Astrocyte (in vitro differentiated cells and primary cell): Measurements from ENCODE around the gene CRTAP. TPM values are rescaled to one million over a fixed set of nuclear protein-coding genes. Genes with fewer than 3 reads are reported as not detected.

Experiments
- DNase-seq: peaks from one replicate; pipeline ENCODE4 v3.0.0-alpha.2; 2010; ENCODE audit warnings: low read depth
- FAIRE-seq: peaks from 2 replicates; lab custom pipeline; 2011; peaks lifted over from hg19 to GRCh38; lab: Jason Lieb, UNC
- H2AFZ ChIP-seq: 2 replicates; pipeline ENCODE4 v1.6.0; 2012; ENCODE audit warnings: low read depth, low read length, inconsistent platforms
- H3K27ac ChIP-seq: 2 replicates; pipeline ENCODE4 v1.5.1; 2011; ENCODE audit warnings: low read depth, low read length, inconsistent platforms
- H3K27me3 ChIP-seq: 2 replicates; pipeline ENCODE4 v1.6.0; 2011; ENCODE audit warnings: low read length, inconsistent platforms; ENCODE audit not compliant: insufficient read depth
- H3K36me3 ChIP-seq: 2 replicates; pipeline ENCODE4 v1.5.1; 2011; ENCODE audit warnings: low read length, inconsistent platforms; ENCODE audit not compliant: insufficient read depth
- H3K4me1 ChIP-seq: 2 replicates; pipeline ENCODE4 v1.5.1; 2011; ENCODE audit warnings: low read length, inconsistent platforms; ENCODE audit not compliant: insufficient read depth
- H3K4me2 ChIP-seq: 2 replicates; pipeline ENCODE4 v1.6.0; 2012; ENCODE audit warnings: low read length, inconsistent platforms
- H3K4me3 ChIP-seq: 2 replicates; pipeline ENCODE4 v1.5.1; 2011; ENCODE audit warnings: low read depth, mild to moderate bottlenecking, low read length, inconsistent platforms; ENCODE audit not compliant: insufficient read depth
- H3K79me2 ChIP-seq: 2 replicates; pipeline ENCODE4 v1.6.0; 2012; ENCODE audit warnings: mild to moderate bottlenecking, low read length, inconsistent platforms; ENCODE audit not compliant: insufficient read depth
- H3K9ac ChIP-seq: 2 replicates; pipeline ENCODE4 v1.6.0; 2012; ENCODE audit warnings: mild to moderate bottlenecking, low read length, inconsistent platforms
- H3K9me3 ChIP-seq: 2 replicates; pipeline ENCODE4 v1.5.1; 2012; ENCODE audit warnings: low read depth, mild to moderate bottlenecking, low read length, inconsistent platforms; ENCODE audit not compliant: insufficient read depth
- H4K20me1 ChIP-seq: 2 replicates; pipeline ENCODE4 v1.6.0; 2012; ENCODE audit warnings: low read length, inconsistent platforms; ENCODE audit not compliant: insufficient read depth
- H3K27ac Mint-ChIP-seq: one replicate; pipeline ENCODE4 v1.8.0; 2021; ENCODE audit warnings: mild to moderate bottlenecking, mixed read lengths; ENCODE audit not compliant: unreplicated experiment
- H3K27me3 Mint-ChIP-seq: one replicate; pipeline ENCODE4 v1.8.0; 2021; ENCODE audit warnings: low read depth, mixed read lengths; ENCODE audit not compliant: unreplicated experiment
- H3K36me3 Mint-ChIP-seq: one replicate; pipeline ENCODE4 v1.8.0; 2021; ENCODE audit warnings: low read depth, mixed read lengths; ENCODE audit not compliant: unreplicated experiment
- H3K4me1 Mint-ChIP-seq: one replicate; pipeline ENCODE4 v1.8.0; 2021; ENCODE audit warnings: low read depth, mixed read lengths; ENCODE audit not compliant: unreplicated experiment
- H3K4me3 Mint-ChIP-seq: one replicate; pipeline ENCODE4 v1.8.0; 2021; ENCODE audit warnings: mild to moderate bottlenecking, moderate library complexity, mixed read lengths; ENCODE audit not compliant: unreplicated experiment
- H3K9me3 Mint-ChIP-seq: one replicate; pipeline ENCODE4 v1.8.0; 2021; ENCODE audit warnings: mild to moderate bottlenecking, mixed read lengths; ENCODE audit not compliant: unreplicated experiment
- EZH2 ChIP-seq: IDR thresholded peaks from 2 replicates; pipeline ENCODE4 v1.6.1; 2012; ENCODE audit warnings: mild to moderate bottlenecking, low read length, inconsistent platforms; ENCODE audit not compliant: insufficient read depth
- total RNA-seq: library from RNA; stranded (reverse); gene quantifications from 2 replicates; pipeline ENCODE4 v1.2.1, GENCODE V29; 2021
- TF ChIP-seq, protein P1 (sequence below): IDR thresholded peaks from 2 replicates; pipeline ENCODE4 v1.5.1; 2011; ENCODE audit warnings: low read depth, mild to moderate bottlenecking, inconsistent platforms, low read length, moderate library complexity; ENCODE audit not compliant: insufficient read depth

CRTAP gene
- total RNA-seq, 1 donor from 2014 or later: 145 TPM

DNA sequence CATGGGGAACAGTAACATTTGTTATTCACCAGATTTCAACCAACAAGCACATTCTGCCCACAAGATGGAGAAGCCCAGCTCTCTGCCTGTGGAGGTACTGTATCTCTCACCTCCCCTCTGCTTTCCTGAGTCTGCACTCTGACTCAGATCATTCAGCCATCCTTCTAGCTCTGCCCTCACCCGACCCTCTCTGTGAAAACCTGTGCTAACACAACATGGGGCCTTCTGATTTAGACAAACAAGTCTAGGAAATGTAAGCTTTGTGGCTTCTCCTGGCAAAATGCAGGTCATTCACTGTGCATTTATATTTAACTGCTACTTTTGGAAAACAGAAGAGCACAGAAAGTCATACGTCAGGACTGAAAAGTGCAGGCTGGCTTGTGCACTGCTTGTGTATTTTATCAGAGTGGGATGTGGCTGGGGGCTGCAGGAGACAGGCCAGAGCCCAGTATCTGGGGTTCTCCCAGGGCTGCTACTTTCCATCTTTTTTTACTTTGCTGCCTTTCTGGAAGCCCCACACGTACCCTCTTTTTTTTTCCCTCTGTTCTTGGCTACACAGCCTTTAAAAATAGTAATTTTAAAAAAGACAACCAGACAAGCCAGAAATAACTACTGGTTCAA lies 54.0 kb downstream of the CRTAP start:
- Histone ChIP-seq H3K27me3 (no peaks in the 10 kb centered on the region), H3K9ac (no peak overlapping the region), H3K36me3 (no peaks in the 10 kb centered on the region), H3K4me3 (no peak overlapping the region), H4K20me1 (no peaks in the 10 kb centered on the region), H3K27ac (no peak overlapping the region), H2AFZ (peak overlapping the region; percentile 22), H3K9me3 (no peaks in the 10 kb centered on the region), H3K4me2 (no peak overlapping the region), H3K4me1 (peaks cover 4% of the 10 kb centered on the region), H3K79me2 (no peaks in the 10 kb centered on the region)
- FAIRE-seq: no peak
- Mint-ChIP-seq H3K36me3 (no peaks in the 10 kb centered on the region), H3K9me3 (no peaks in the 10 kb centered on the region), H3K4me1 (peaks cover 8% of the 10 kb centered on the region), H3K4me3 (no peak overlapping the region), H3K27ac (no peak overlapping the region), H3K27me3 (no peaks in the 10 kb centered on the region)
- TF ChIP-seq EZH2: no peak
- TF ChIP-seq, protein P1, sequence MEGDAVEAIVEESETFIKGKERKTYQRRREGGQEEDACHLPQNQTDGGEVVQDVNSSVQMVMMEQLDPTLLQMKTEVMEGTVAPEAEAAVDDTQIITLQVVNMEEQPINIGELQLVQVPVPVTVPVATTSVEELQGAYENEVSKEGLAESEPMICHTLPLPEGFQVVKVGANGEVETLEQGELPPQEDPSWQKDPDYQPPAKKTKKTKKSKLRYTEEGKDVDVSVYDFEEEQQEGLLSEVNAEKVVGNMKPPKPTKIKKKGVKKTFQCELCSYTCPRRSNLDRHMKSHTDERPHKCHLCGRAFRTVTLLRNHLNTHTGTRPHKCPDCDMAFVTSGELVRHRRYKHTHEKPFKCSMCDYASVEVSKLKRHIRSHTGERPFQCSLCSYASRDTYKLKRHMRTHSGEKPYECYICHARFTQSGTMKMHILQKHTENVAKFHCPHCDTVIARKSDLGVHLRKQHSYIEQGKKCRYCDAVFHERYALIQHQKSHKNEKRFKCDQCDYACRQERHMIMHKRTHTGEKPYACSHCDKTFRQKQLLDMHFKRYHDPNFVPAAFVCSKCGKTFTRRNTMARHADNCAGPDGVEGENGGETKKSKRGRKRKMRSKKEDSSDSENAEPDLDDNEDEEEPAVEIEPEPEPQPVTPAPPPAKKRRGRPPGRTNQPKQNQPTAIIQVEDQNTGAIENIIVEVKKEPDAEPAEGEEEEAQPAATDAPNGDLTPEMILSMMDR: no peak
- peak; percentile 17 for DNase-seq

DNA sequence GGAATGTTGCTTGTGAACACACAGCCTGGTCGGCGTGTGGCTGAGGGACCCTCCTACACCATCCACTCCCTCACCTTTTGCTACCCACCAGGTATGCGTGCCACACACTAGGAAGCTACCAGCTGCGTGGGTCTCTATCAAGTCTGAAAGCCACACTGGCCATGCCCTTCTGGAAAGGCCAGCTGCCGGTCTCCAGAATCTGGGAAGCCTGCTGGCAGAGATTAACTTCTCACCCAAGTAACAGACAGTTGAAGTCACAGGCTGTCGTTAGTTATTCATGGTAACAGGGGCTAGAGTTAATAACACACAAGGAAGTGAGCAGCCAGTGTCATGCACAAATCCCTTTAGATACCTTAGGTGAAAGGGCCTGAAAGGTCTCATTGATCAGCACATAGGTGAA lies 56.7 kb downstream of the CRTAP start:
- H2AFZ ChIP-seq: no peak overlapping the region
- TF ChIP-seq, protein P1: no peak
- TF ChIP-seq EZH2: no peak
- H3K27ac ChIP-seq: no peak overlapping the region
- no peaks in the 10 kb centered on the region for H3K79me2 ChIP-seq
- H3K4me2 ChIP-seq: no peak overlapping the region
- H3K9me3 ChIP-seq: no peaks in the 10 kb centered on the region
- no peak for FAIRE-seq
- Mint-ChIP-seq H3K27me3 (peaks cover 4% of the 10 kb centered on the region), H3K4me3 (no peak overlapping the region), H3K4me1 (peaks cover 8% of the 10 kb centered on the region), H3K36me3 (peaks cover 2% of the 10 kb centered on the region), H3K9me3 (no peaks in the 10 kb centered on the region), H3K27ac (no peak overlapping the region)
- peaks cover 4% of the 10 kb centered on the region for H3K4me1 ChIP-seq
- no peak overlapping the region for H3K4me3 ChIP-seq
- H3K36me3 ChIP-seq: no peaks in the 10 kb centered on the region
- DNase-seq: no peak
- H4K20me1 ChIP-seq: no peaks in the 10 kb centered on the region
- no peaks in the 10 kb centered on the region for H3K27me3 ChIP-seq
- no peak overlapping the region for H3K9ac ChIP-seq

DNA sequence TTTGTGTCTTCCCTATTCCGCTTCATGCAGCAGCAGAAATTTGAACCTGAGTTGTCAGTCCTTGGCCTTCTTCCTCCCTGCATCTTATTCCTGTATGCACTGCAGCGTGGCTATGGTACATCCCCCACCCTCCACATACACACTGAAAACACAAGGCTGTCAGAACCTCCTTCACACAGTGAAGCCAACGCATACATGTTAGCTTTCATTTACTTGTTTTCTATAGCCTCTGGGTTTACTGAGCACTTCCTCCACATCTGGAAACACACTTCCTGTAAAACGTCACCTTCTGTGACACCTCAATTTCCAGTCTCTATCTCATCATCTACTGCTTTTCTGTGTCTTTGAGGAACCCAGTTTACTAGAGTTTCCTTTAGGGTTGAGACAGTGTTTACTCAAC lies 57.8 kb downstream of the CRTAP start:
- no peak overlapping the region for H3K27ac Mint-ChIP-seq
- no peak overlapping the region for H3K4me3 Mint-ChIP-seq
- no peak overlapping the region for H3K4me3 ChIP-seq
- H3K9me3 ChIP-seq: no peaks in the 10 kb centered on the region
- DNase-seq: no peak
- H3K27me3 Mint-ChIP-seq: peaks cover 4% of the 10 kb centered on the region
- peaks cover 2% of the 10 kb centered on the region for H3K36me3 Mint-ChIP-seq
- H3K27me3 ChIP-seq: no peaks in the 10 kb centered on the region
- no peak overlapping the region for H3K4me2 ChIP-seq
- H3K9me3 Mint-ChIP-seq: no peaks in the 10 kb centered on the region
- FAIRE-seq: no peak
- peaks cover 4% of the 10 kb centered on the region for H3K4me1 ChIP-seq
- TF ChIP-seq EZH2: no peak
- H3K36me3 ChIP-seq: no peaks in the 10 kb centered on the region
- no peaks in the 10 kb centered on the region for H4K20me1 ChIP-seq
- H2AFZ ChIP-seq: no peak overlapping the region
- no peak overlapping the region for H3K9ac ChIP-seq
- no peaks in the 10 kb centered on the region for H3K79me2 ChIP-seq
- H3K4me1 Mint-ChIP-seq: peaks cover 8% of the 10 kb centered on the region
- no peak overlapping the region for H3K27ac ChIP-seq
